IPS DF 4.7 (cell line): Measurements from ENCODE around the gene CDC37.
"Not testable (repeated sequence)": the region's sequence is repeated elsewhere in the genome, so short reads cannot be mapped to it uniquely, and the experiment has no call there.

ENCODE experiments used
- DNase-seq: peaks from one replicate; pipeline ENCODE4 v3.0.0-alpha.2; 2013; ENCODE audit warnings: low spot score; ENCODE audit errors: extremely low read depth

Gene CDC37

DNA sequence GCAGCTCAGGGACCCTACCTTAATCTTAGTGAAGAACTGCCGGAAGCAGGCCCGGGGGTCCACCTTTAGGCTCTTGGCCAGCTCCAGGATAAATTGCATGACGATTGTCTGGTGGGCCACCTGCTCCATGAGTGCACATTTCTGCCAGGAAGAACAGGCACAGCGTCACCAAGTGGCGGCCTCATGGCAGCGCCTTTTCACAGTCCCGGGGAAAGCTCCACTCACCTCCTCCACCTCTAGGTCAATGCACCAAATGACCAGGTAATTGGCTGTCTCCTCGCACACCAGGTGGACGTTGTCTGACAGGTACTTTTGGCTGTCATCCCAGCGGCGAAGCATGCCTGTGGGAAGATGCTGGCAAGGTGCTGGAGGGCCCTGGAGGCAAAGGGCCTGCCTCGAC, 8.3 kb downstream of the CDC37 start:
- DNase-seq, result no peak

GRCh38 chr19:10393137-10393536, 10.2 kb downstream of the CDC37 start:
- DNase-seq, result no peak

GRCh38 chr19:10392120-10392519, 11.2 kb downstream of the CDC37 start:
- DNase-seq, result no peak

GRCh38 chr19:10390652-10391286, 12.6 kb downstream of the CDC37 start:
- no peak for DNase-seq

DNA sequence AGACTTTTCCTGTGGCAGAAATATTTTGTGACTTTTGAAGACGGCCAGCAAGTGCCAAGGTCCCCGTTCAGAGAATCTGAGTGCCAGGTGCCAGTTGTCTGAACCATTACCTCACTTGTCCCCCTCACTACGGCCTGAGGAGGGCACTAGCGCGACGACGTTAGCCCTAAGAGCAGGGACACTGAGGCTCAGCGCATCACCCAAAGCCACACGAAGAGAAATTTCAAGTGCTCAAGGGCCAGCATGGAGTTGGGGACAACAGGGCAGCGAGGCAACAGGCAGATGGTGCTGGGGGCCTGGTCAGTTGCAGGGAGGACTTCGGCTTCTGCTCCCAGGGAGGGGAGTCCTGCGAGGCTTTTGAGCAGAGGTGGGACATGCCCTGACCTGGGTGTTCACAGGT, 13.5 kb downstream of the CDC37 start:
- DNase-seq, result no peak

GRCh38 chr19:10388957-10389356, 14.4 kb downstream of the CDC37 start:
- no peak for DNase-seq

GRCh38 chr19:10384580-10384979, 18.8 kb downstream of the CDC37 start:
- no peak for DNase-seq

DNA sequence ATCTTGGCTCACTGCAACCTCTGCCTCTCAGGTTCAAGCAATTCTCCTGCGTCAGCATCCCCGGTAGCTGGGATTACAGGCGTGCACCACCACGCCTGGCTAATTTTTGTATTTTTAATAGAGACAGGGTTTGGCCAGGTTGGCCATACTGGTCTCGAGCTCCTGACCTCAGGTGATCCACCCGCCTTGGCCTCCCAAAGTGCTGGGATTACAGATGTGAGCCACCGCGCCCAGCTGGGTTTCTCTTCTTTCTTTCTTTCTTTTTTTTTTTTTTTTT, 20.2 kb downstream of the CDC37 start:
- not testable (repeated sequence) for DNase-seq

GRCh38 chr19:10380313-10381102, 22.8 kb downstream of the CDC37 start, which contains the start of gene TYK2:
Gene TYK2, minus strand, starts transcription at chr19:10380572. Its CDS starts 2,166 bp downstream, at chr19:10378406.
- DNase-seq, result no peak

GRCh38 chr19:10379880-10380312, 23.4 kb downstream of the CDC37 start:
- no peak for DNase-seq

GRCh38 chr19:10378124-10378523, 25.2 kb downstream of the CDC37 start:
- no peak for DNase-seq

DNA sequence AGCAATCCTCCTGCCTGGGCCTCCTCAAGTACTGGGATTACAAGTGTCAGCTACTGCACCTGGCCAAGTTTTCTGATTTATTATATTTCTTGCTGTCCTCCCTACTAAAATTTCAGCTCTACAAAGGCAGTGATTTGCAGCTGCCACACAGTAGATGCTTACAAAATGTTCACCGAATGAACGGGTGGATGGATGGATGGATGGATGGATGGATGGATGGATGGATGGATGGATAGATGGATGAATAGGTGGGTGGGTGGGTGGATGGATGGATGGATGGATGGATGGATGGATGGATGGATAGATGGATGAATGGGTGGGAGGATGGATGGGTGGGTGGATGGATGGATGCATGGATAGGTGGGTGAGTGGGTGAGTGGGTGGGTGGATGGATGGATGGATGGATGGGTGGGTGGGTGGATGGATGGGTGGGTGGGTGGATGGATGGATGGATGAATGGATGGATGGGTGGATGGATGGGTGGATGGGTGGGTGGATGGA, 26.2 kb downstream of the CDC37 start:
- DNase-seq, result not testable (repeated sequence)

GRCh38 chr19:10374931-10375330, 28.4 kb downstream of the CDC37 start:
- no peak for DNase-seq

GRCh38 chr19:10372690-10373089, 30.7 kb downstream of the CDC37 start:
- DNase-seq, result no peak

- DNase-seq, result no peak
Observed at GRCh38 chr19:10368101-10368803, 35.1 kb downstream of the CDC37 start.

- not testable (repeated sequence) for DNase-seq
Observed at GRCh38 chr19:10366950-10367512, 36.3 kb downstream of the CDC37 start.

- DNase-seq, result no peak
Observed at GRCh38 chr19:10365518-10365917, 37.8 kb downstream of the CDC37 start.

DNA sequence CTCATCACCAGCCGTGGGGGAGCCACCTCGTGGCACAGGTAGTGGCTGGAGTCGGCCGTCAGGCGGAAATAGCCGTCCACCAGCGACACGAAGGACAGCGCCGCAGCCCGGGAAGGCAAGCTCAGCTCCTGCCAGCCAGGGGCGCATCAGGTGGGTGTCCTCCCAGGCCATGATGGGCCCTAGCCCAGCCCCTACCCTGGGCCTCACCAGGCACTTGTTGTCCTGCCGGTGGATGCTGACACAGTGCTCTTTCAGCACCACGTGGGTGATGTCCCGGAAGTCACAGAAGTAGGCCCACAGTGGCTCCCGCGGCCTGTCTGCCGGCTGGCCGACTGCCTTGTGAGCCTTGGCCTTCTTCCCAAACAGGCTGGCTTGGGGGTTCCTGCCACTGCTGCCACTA, 38.7 kb downstream of the CDC37 start:
- DNase-seq, result no peak

GRCh38 chr19:10363789-10364281, 39.5 kb downstream of the CDC37 start:
- DNase-seq, result no peak

GRCh38 chr19:10362259-10362658, 41.1 kb downstream of the CDC37 start:
- DNase-seq, result no peak

DNA sequence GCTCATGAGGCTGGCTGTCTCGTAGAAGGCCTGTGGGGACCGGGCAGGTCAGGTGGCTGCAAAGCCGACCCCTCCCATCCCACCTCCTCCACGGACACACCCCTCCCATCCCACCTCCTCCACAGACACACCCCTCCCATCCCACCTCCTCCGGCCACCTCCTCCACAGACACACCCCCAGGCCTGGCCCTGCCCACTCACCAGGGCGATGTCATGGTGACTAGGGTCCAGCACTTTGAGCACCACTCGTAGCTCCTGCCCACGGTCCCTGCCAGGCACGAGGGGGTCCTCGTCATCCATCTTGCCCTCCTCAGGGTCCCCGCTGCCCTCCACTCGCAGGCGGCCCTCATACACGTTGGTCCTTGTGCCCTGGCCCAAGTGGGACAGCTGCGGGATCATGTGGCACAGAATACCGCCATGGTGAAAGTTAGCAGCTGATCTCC, 41.8 kb downstream of the CDC37 start:
- DNase-seq, result no peak

DNA sequence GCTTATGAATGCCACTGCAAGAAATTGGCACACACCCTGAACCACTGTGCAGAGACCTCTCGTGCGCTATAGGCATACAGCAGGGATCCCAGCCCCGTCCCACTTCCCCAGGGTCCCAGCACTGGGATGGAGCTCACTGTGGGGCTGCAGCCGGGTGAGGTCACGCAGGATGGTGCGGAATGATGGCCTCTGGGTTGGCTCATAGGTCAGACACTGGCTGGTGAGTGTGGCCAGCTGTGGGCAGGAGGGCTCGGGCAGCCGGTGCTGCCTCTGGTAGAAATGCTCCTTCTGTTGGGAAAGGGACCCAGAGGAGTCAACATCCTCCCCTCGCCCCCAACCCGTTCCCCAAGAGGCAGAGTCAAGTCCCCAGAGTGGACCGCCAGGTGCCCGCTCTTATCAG, 46.9 kb downstream of the CDC37 start:
- DNase-seq, result no peak
